Measurements from ENCODE around the gene C22orf23.
"Not testable (repeated sequence)": the region's sequence is repeated elsewhere in the genome, so short reads cannot be mapped to it uniquely, and the experiment has no call there.

Gene C22orf23

DNA sequence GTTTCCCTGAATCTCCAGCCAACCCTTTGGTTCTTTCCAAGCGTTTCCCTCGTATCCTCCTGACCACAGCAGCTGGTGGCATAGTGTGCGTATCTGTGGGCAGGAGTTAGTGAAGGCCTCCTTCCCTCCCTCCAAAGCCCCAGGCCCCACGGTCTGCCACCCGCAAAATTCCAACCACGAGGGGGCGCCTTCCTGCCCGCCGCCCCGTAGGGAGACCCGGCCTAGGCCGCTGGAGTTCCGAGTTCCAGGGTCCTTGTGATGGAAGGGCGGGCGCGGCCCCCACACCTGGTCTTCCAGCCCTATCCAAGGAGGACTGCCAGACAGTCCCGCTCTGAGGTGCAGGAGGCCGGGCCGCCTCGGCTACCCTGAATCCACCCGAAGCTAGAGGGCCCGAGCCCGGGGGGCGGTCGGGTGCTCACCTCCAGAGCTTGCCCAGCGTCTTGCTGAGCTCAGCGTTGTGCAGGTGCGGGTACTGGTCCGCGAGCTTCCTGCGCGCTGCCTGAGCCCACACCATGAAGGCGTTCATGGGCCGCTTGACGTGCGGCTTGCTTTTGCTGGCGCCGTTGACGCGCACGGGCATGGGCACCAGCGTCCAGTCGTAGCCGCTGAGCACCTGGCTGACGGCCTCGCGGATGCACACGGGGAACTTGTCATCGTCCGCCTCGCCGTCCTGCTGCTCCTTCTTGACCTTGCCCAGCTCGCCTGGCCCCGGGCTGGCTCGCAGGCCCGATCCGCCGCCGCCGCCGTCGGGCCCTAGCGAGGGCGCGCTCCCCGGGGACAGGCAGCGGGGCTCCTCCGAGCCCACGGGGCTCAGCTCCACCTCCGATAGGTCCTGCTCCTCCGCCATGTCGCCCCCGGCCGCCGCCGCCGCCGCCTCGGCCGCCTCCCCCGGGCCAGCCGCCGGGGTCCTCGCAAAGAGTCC is 29.8 kb upstream of the C22orf23 start:
- DNase-seq: peak in 10 of 56 donors; percentile 26 to 48 (median 35)

GRCh38 chr22:37982151-37982785 is 28.9 kb upstream of the C22orf23 start:
- no peak for DNase-seq

GRCh38 chr22:37981282-37982011 is 28.0 kb upstream of the C22orf23 start:
- DNase-seq: peak in 3 of 56 donors; percentile 24 to 41 (median 35)

DNA sequence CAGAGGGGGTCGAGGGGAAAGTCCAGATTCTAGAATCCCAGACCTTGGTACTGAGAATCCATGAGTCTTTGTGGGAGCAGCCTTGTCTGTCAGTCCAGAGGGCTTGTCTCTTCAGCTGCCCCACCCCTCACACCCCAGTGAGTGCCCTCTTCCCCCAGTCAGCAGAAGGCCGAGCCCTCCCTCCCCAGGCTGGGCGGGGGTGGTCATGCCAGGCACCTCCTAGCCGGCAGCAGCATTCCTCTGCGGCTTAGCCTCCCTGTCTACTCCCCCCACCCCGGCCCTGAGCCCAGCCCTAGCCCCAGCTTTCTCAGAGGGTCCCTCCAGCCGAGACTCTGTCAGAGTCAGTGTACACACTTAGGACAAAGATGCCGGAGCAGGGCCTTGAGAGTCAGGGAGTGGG is 26.4 kb upstream of the C22orf23 start:
- peak in 22 of 56 donors; percentile 23 to 60 (median 44) for DNase-seq

- DNase-seq: no peak
Measured at GRCh38 chr22:37976547-37976946, 23.1 kb upstream of the C22orf23 start.

GRCh38 chr22:37976022-37976421 is 22.6 kb upstream of the C22orf23 start:
- DNase-seq: not testable (repeated sequence)

DNA sequence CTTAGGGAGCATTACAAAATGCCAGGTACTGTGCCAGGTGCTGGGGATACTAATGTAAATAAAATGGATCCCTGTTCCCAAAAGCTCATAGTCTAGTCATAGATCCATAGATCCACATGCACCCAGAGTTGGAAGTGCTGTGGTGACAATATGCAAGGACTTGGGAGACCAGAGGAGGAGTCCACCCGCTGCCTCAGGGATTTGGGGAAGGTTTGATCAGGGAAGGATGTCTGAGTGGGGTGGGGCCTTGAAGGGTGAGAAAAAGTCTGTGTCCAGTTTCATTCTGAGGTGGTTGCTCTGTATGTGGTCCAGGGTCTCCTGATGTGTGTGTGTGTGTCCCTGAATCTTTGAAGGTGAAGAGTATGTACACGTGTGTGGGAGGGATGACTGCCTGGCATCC is 21.8 kb upstream of the C22orf23 start:
- no peak for DNase-seq

GRCh38 chr22:37973271-37974170 is 20.1 kb upstream of the C22orf23 start:
- peak in 1 of 56 donors; percentile 27 for DNase-seq

DNA sequence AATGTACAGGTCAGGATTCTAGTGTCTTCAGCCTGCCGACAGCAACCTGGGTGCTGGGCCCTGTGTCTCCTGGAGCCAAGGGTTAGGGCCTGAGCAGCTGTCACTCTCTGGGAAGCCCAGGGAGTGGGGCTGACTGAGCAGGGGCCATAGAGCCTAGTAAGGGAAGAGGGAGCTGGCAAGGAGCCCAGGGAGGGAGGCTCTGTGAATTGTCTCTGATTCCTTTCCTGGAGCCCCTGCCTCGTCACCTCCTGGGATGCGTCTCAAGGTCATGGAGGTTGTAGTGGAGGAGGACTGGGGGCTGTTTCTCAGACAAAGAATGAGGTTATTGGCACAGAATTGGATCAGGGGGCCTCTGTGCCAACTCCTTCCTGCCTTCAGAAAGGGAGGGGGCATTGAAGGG is 19.1 kb upstream of the C22orf23 start:
- peak in 11 of 56 donors; percentile 25 to 61 (median 38) for DNase-seq

DNA sequence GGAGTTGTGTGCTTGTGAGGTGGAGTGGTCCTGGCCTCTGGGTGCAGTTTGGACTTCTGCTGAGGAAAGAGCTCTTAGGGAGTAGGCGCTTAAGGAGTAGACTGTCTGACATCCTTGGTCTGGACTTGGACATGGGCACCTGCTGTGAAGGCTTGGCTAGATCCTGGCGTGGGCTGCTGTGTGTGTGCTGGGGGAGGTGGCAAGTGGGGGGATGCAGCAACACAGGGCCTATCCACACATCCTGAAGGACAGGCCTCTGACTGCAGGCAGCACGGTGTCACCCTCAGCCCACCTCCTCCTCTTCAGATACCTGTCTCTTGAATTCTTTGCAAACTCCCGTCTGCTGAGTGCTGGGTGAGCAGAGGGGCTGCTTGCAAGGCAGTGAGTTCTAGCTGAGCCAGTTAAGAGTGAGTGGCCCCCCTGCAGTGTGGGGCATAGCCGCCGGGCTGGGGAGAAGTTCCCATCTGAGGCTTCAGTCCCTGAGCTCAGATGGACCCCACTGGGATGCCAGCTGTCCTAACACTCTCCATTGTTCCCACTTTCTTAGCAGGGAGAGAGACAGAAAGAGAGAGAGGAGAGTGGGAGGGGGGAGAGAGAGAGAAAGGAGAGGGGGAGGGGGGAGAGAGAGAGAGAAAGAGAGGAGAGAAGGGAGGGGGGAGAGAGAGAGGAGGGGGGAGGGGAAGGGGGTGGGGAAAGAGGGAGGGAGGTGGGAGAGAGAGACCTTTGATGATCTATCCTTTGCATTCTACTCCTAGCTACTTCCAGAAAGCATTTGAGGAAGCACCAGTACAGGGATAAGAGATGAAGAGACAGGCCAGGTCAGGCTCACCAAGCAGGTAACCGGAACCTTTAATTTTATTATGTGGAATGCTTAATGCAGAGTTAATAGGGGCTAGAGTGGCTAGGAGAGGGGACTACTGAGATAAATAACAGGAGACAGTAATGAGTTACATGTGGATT is 18.4 kb upstream of the C22orf23 start:
- DNase-seq: peak in 7 of 56 donors; percentile 18 to 54 (median 29)

GRCh38 chr22:37970864-37971263 is 17.5 kb upstream of the C22orf23 start:
- DNase-seq: no peak

- peak in 48 of 56 donors; percentile 26 to 87 (median 70) for DNase-seq
Measured at GRCh38 chr22:37968452-37969251, 15.3 kb upstream of the C22orf23 start.

DNA sequence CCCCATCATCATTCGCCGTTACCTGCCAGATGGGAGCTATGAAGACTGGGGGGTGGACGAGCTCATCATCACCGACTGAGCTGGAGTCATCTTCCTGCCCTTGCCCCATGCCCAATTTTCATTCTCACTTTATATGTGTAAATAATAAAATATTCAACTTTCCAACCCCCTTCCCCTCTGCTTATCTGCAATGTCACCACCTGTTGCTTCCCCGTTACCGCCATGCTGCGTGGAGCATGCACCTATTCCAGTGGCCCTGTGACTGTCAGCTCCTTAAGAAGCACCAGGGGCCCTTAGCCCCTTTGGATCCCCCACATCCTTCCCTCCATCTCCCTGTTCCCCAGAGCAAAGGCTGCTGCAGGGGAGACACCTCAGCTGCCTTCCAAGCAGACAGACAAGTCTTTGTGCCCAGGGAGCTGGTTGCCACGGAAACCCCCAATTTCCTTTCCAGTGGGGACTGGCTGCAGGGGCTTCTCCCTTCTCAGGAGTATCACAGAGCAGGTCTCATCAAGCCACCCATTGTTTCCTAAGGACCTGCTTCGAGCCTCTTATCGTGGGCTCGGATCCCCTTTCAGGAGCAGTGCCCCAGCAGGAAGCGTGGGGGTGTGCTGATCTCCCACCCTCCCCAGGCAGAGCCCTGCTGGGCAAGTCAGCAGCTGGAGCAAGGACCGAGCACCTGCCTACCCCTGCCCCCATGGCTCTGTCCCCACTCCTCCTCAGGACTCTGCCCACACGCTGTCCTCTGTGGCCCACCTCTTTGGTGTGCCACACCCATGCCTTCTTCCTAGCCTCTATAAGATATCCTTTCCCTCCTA is 14.4 kb upstream of the C22orf23 start:
- peak in 8 of 56 donors; percentile 25 to 45 (median 38) for DNase-seq

DNA sequence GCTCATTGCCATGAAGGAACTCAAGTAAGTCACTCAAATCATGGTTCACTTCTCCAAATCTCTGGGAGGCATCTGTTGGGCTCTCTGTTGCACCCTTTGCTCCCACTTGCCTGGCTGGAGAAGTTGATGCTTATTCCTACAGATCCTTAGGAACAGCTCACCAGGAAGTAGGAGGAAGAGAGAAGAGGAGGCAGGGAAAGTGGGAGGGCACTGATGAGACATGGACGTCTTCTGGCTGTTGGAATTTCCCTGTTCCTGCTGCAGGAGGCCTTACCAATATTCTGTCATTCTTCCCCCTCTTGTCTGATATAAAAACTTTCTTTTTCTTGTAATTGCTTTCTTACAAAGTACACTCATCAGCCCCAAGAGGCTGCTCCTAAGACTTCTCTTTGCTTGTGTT is 13.7 kb upstream of the C22orf23 start:
- DNase-seq: peak in 5 of 56 donors; percentile 13 to 44 (median 32)

DNA sequence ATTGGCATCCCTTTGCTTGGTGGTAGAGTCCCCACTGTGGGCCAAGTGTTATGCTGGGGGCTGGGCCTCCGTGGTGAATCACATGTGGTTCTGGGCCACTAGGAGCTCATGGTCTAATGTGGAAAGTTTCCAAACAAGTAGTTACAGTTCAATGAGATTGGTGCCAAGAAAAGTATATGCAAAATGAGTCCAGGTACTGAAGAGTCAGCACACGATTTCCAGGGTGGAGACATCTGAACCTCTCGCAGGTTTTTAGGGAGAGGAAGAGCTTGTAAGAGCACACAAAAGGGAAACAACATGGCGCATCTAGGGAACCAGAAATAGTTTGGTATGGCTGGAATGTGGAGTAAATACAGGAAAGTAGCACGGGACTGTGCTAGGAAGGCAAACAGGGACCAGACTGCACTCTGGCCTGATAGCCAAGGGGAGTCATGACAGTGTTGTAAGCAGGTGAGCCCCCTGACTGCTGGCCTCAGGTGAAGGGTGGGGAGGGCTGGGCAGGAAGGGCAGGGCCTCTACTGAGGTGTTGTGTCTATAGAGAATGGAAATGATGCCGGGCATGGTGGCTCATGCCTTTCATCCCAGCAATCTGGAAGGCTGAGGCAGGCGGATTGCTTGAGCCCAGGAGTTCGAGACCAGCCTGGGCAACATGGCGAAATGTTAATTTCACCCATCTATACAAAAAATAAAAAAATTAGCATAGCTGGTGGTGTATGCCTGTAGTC is 12.7 kb upstream of the C22orf23 start:
- DNase-seq: no peak

- DNase-seq: no peak
Measured at GRCh38 chr22:37961062-37961461, 7.7 kb upstream of the C22orf23 start.

Measured in nucleus accumbens (tissue), 56 donors.